ENCODE data around the gene ARHGAP22. TPM values are rescaled to one million over a fixed set of nuclear protein-coding genes. Genes with fewer than 3 reads are reported as not detected.

Gene ARHGAP22
- total and polyA plus RNA-seq, 2 experiments from 2014 or later: 4.8 to 10.7 TPM

GRCh38 chr10:48468866-48469511 is 135.9 kb downstream of the ARHGAP22 start (continued):
- TF ChIP-seq, protein P1, sequence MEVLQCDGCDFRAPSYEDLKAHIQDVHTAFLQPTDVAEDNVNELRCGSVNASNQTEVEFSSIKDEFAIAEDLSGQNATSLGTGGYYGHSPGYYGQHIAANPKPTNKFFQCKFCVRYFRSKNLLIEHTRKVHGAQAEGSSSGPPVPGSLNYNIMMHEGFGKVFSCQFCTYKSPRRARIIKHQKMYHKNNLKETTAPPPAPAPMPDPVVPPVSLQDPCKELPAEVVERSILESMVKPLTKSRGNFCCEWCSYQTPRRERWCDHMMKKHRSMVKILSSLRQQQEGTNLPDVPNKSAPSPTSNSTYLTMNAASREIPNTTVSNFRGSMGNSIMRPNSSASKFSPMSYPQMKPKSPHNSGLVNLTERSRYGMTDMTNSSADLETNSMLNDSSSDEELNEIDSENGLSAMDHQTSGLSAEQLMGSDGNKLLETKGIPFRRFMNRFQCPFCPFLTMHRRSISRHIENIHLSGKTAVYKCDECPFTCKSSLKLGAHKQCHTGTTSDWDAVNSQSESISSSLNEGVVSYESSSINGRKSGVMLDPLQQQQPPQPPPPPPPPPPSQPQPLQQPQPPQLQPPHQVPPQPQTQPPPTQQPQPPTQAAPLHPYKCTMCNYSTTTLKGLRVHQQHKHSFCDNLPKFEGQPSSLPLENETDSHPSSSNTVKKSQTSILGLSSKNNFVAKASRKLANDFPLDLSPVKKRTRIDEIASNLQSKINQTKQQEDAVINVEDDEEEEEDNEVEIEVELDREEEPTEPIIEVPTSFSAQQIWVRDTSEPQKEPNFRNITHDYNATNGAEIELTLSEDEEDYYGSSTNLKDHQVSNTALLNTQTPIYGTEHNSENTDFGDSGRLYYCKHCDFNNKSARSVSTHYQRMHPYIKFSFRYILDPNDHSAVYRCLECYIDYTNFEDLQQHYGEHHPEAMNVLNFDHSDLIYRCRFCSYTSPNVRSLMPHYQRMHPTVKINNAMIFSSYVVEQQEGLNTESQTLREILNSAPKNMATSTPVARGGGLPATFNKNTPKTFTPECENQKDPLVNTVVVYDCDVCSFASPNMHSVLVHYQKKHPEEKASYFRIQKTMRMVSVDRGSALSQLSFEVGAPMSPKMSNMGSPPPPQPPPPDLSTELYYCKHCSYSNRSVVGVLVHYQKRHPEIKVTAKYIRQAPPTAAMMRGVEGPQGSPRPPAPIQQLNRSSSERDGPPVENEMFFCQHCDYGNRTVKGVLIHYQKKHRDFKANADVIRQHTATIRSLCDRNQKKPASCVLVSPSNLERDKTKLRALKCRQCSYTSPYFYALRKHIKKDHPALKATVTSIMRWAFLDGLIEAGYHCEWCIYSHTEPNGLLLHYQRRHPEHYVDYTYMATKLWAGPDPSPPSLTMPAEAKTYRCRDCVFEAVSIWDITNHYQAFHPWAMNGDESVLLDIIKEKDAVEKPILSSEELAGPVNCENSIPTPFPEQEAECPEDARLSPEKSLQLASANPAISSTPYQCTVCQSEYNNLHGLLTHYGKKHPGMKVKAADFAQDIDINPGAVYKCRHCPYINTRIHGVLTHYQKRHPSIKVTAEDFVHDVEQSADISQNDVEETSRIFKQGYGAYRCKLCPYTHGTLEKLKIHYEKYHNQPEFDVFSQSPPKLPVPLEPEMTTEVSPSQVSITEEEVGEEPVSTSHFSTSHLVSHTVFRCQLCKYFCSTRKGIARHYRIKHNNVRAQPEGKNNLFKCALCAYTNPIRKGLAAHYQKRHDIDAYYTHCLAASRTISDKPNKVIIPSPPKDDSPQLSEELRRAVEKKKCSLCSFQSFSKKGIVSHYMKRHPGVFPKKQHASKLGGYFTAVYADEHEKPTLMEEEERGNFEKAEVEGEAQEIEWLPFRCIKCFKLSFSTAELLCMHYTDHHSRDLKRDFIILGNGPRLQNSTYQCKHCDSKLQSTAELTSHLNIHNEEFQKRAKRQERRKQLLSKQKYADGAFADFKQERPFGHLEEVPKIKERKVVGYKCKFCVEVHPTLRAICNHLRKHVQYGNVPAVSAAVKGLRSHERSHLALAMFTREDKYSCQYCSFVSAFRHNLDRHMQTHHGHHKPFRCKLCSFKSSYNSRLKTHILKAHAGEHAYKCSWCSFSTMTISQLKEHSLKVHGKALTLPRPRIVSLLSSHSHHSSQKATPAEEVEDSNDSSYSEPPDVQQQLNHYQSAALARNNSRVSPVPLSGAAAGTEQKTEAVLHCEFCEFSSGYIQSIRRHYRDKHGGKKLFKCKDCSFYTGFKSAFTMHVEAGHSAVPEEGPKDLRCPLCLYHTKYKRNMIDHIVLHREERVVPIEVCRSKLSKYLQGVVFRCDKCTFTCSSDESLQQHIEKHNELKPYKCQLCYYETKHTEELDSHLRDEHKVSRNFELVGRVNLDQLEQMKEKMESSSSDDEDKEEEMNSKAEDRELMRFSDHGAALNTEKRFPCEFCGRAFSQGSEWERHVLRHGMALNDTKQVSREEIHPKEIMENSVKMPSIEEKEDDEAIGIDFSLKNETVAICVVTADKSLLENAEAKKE (CRISPR knock-in tag; IDR thresholded peaks at IDR 0.05): no peak
- TF ChIP-seq JUNB (IDR thresholded peaks at IDR 0.05; ENCODE audit: unreplicated experiment) (no peak), POLR2AphosphoS5 (IDR thresholded peaks at IDR 0.05; ENCODE audit: low read depth) (no peak), CREB1 (CRISPR knock-in tag; IDR thresholded peaks at IDR 0.05; ENCODE audit: low read depth) (no peak), STAT1 (IDR thresholded peaks at IDR 0.05; ENCODE audit: unreplicated experiment) (no peak), ZNF331 (CRISPR knock-in tag; IDR thresholded peaks at IDR 0.05; ENCODE audit: low read depth) (no peak), EZH2phosphoT487 (IDR thresholded peaks at IDR 0.05; ENCODE audit: unreplicated experiment) (no peak)
- TF ChIP-seq, protein P2, sequence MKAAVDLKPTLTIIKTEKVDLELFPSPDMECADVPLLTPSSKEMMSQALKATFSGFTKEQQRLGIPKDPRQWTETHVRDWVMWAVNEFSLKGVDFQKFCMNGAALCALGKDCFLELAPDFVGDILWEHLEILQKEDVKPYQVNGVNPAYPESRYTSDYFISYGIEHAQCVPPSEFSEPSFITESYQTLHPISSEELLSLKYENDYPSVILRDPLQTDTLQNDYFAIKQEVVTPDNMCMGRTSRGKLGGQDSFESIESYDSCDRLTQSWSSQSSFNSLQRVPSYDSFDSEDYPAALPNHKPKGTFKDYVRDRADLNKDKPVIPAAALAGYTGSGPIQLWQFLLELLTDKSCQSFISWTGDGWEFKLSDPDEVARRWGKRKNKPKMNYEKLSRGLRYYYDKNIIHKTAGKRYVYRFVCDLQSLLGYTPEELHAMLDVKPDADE (IDR thresholded peaks at IDR 0.05): no peak

Data from GM23338 (cell line).